Esophagus squamous epithelium (tissue), 4 donors: Measurements from ENCODE around the gene RPL18A.

ENCODE experiments used
- CTCF ChIP-seq, 6 experiments: fragments of 450-650 bp in 4 of 6; fragments of 200-600 bp in 2 of 6; sonication (generic) in 2 of 6; IDR thresholded peaks; one replicate each; pipeline ENCODE4 v1.5.1; 2016 to 2019; ENCODE audit warnings: antibody characterized with exemption in 6 of 6, mild to moderate bottlenecking in 4 of 6, moderate library complexity in 4 of 6
- POLR2A ChIP-seq, 4 donors: fragments of 450-650 bp; IDR thresholded peaks; one replicate each; pipeline ENCODE4 v1.6.1; 2017; ENCODE audit warnings: antibody characterized with exemption in 4 of 4, mild to moderate bottlenecking in 4 of 4, moderate library complexity in 3 of 4

- TF ChIP-seq POLR2A (IDR thresholded peaks at IDR 0.05) (no peak), CTCF (IDR thresholded peaks at IDR 0.05) (no peak)
Measured at GRCh38 chr19:17836530-17836929, 23.2 kb upstream of the RPL18A start.
